Osteoblast (primary cell): ENCODE measurements around the gene BAZ2B. TPM values are rescaled to one million over a fixed set of nuclear protein-coding genes. Genes with fewer than 3 reads are reported as not detected.

Source experiments
- DNase-seq: peaks from one replicate; pipeline ENCODE4 v3.0.0; 2011; ENCODE audit warnings: low spot score, mixed read lengths; ENCODE audit not compliant: insufficient read length; ENCODE audit errors: missing footprints
- H2AFZ ChIP-seq: 2 replicates; pipeline ENCODE4 v1.6.0; 2011; ENCODE audit warnings: mild to moderate bottlenecking, low read length
- H3K27ac ChIP-seq: 2 replicates; pipeline ENCODE4 v1.5.1; 2011; ENCODE audit warnings: mild to moderate bottlenecking, low read depth, low read length, moderate library complexity
- H3K27me3 ChIP-seq: 2 replicates; pipeline ENCODE4 v1.6.0; 2012; ENCODE audit warnings: mild to moderate bottlenecking, control low read depth, inconsistent platforms, low read length, moderate library complexity; ENCODE audit not compliant: insufficient read depth
- H3K36me3 ChIP-seq: 2 replicates; pipeline ENCODE4 v1.5.1; 2011; ENCODE audit warnings: mild to moderate bottlenecking, low read length, control low read depth, moderate library complexity; ENCODE audit not compliant: insufficient read depth
- H3K4me1 ChIP-seq: 2 replicates; pipeline ENCODE4 v1.5.1; 2011; ENCODE audit warnings: mild to moderate bottlenecking, low read length, control low read depth, moderate library complexity; ENCODE audit not compliant: insufficient read depth
- H3K4me2 ChIP-seq: 2 replicates; pipeline ENCODE4 v1.6.0; 2011; ENCODE audit warnings: mild to moderate bottlenecking, low read length; ENCODE audit not compliant: insufficient read depth
- H3K4me3 ChIP-seq: fragments of 200-600 bp; sonication (generic); 3 replicates; pipeline ENCODE4 v1.5.1; 2012; ENCODE audit warnings: mild to moderate bottlenecking, low read length, inconsistent platforms; ENCODE audit not compliant: insufficient read depth
- H3K79me2 ChIP-seq: 2 replicates; pipeline ENCODE4 v1.6.0; 2012; ENCODE audit warnings: mild to moderate bottlenecking, low read length, control low read depth, inconsistent platforms; ENCODE audit not compliant: insufficient read depth
- H3K9me3 ChIP-seq: 2 replicates; pipeline ENCODE4 v1.5.1; 2011; ENCODE audit warnings: low read depth, low read length, control low read depth
- H4K20me1 ChIP-seq: 2 replicates; pipeline ENCODE4 v1.6.0; 2012; ENCODE audit warnings: mild to moderate bottlenecking, low read length, control low read depth; ENCODE audit not compliant: insufficient read depth
- CTCF ChIP-seq: IDR thresholded peaks from 2 replicates; pipeline ENCODE4 v1.5.1; 2011; ENCODE audit warnings: mild to moderate bottlenecking, low read depth, low read length, moderate library complexity; ENCODE audit errors: extremely low read depth
- total RNA-seq: library from RNA; depleted of rRNA; stranded (reverse); fragments of >200 nt; gene quantifications from 2 replicates; pipeline ENCODE4 v1.2.3, GENCODE V29; 2012

Gene BAZ2B
- total RNA-seq, 1 donor, result 59.4 TPM

DNA sequence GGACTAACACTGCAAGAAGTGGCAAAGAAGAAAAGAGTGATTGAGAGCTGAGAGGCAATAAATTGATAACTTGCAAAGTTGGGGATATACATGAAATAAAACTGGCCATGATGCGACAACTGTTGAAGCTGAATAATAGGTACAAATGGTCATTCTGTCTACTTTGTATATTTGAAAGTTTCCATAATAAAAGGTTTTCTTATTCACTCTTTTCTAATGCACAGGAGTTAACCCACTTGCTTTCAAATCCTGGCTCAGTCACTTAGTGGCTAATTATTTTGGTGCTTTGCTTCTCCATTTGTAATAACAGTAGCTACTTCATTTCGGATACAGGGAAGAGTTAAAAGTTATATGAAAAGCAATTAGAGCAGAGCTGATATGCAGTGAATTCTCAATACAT, 170.1 kb downstream of the BAZ2B start:
- DNase-seq, result no peak
- peaks cover 11% of the 10 kb centered on the region for H3K36me3 ChIP-seq
- H3K4me2 ChIP-seq, result no peak overlapping the region
- no peak overlapping the region for H2AFZ ChIP-seq
- no peak overlapping the region for H3K27ac ChIP-seq
- no peaks in the 10 kb centered on the region for H3K27me3 ChIP-seq
- H3K79me2 ChIP-seq, result no peaks in the 10 kb centered on the region
- no peaks in the 10 kb centered on the region for H3K4me1 ChIP-seq
- no peak overlapping the region for H3K4me3 ChIP-seq
- no peaks in the 10 kb centered on the region for H3K9me3 ChIP-seq
- H4K20me1 ChIP-seq, result no peaks in the 10 kb centered on the region
- TF ChIP-seq CTCF, result no peak

- DNase-seq, result no peak
- Histone ChIP-seq H3K4me2 (no peak overlapping the region), H2AFZ (no peak overlapping the region), H4K20me1 (no peaks in the 10 kb centered on the region), H3K27me3 (no peaks in the 10 kb centered on the region), H3K27ac (no peak overlapping the region), H3K4me3 (no peak overlapping the region), H3K79me2 (no peaks in the 10 kb centered on the region), H3K9me3 (no peaks in the 10 kb centered on the region), H3K36me3 (peaks cover 11% of the 10 kb centered on the region), H3K4me1 (no peaks in the 10 kb centered on the region)
- TF ChIP-seq CTCF, result no peak
Observed at GRCh38 chr2:159445307-159445706, 171.0 kb downstream of the BAZ2B start.

DNA sequence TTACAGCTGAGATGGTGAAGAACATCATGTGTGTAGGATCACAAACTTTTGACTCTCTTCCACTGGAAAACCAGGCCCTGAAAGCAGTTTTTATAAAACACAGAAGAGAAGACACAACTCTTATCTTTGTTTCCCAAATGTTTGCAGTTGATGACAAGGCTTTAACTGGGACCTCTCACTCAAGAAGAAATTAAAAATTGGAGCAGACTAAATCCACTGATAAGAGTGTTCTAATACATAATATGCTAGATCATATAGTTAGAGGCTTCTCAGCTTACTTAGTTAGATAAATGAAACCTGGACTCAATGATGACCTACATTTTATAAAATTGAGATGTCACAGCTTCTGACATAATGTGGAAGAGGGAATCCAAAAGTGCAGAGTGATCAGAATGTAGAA, 171.6 kb downstream of the BAZ2B start:
- Histone ChIP-seq H3K36me3 (peaks cover 11% of the 10 kb centered on the region), H3K9me3 (no peaks in the 10 kb centered on the region), H3K4me2 (no peak overlapping the region), H3K27ac (no peak overlapping the region), H4K20me1 (no peaks in the 10 kb centered on the region), H2AFZ (no peak overlapping the region), H3K79me2 (no peaks in the 10 kb centered on the region), H3K27me3 (no peaks in the 10 kb centered on the region), H3K4me3 (no peak overlapping the region), H3K4me1 (no peaks in the 10 kb centered on the region)
- DNase-seq, result no peak
- TF ChIP-seq CTCF, result no peak

DNA sequence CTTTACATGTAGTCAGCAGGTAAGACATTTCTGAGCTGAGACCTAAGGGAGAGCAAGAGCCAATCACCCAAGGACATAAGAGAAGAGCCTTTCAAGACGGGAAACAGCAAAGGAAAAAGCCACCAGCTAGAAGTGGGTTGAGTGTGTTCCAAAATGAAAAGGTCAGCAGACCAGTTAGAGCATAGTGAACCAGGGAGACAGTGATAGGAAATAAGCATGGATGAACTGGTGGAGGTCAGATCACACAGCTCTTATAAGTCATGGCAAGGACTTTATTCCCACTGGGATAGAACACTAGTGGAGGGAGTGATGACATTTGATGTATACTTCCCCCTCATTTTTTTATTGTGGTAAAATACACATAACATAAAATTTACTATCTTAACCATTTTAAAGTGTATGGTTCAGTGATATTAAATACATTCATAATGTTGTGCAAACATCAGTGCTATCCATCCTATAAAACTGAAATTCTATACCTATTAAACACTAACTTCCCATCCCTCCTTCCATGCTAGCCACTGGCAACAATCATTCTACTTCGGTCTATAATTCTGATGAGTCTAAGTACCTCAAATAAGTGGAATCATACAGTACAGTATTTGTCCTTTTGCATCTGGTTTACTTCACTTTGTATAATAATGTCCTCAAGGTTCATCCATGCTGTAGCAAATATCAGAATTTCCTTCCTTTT, 174.0 kb downstream of the BAZ2B start:
- H3K79me2 ChIP-seq, result no peaks in the 10 kb centered on the region
- H3K9me3 ChIP-seq, result no peaks in the 10 kb centered on the region
- no peaks in the 10 kb centered on the region for H3K27me3 ChIP-seq
- no peak overlapping the region for H3K27ac ChIP-seq
- no peak for TF ChIP-seq CTCF
- H3K4me3 ChIP-seq, result no peak overlapping the region
- H2AFZ ChIP-seq, result no peak overlapping the region
- no peaks in the 10 kb centered on the region for H4K20me1 ChIP-seq
- peaks cover 13% of the 10 kb centered on the region for H3K36me3 ChIP-seq
- no peak for DNase-seq
- H3K4me1 ChIP-seq, result no peaks in the 10 kb centered on the region
- no peak overlapping the region for H3K4me2 ChIP-seq
